ENCODE measurements around the gene POLA2.

The POLA2 gene

GRCh38 chr11:65287601-65288000, 25.8 kb downstream of the POLA2 start:
- ATAC-seq = no peak
- TF ChIP-seq CSDC2 (CRISPR knock-in tag; IDR thresholded peaks at IDR 0.05) (no peak), ZNF8 (CRISPR knock-in tag; IDR thresholded peaks at IDR 0.05) (no peak), OSR1 (CRISPR knock-in tag; IDR thresholded peaks at IDR 0.05) (no peak)
- TF ChIP-seq, protein P1, sequence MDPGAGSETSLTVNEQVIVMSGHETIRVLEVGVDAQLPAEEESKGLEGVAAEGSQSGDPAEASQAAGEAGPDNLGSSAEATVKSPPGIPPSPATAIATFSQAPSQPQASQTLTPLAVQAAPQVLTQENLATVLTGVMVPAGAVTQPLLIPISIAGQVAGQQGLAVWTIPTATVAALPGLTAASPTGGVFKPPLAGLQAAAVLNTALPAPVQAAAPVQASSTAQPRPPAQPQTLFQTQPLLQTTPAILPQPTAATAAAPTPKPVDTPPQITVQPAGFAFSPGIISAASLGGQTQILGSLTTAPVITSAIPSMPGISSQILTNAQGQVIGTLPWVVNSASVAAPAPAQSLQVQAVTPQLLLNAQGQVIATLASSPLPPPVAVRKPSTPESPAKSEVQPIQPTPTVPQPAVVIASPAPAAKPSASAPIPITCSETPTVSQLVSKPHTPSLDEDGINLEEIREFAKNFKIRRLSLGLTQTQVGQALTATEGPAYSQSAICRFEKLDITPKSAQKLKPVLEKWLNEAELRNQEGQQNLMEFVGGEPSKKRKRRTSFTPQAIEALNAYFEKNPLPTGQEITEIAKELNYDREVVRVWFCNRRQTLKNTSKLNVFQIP (CRISPR knock-in tag; IDR thresholded peaks at IDR 0.05; ENCODE audit: borderline replicate concordance, low read depth) = no peak

GRCh38 chr11:65288706-65289536, 27.2 kb downstream of the POLA2 start:
- peak; percentile 54; the same call in 1 of the 3 replicates for ATAC-seq

DNA sequence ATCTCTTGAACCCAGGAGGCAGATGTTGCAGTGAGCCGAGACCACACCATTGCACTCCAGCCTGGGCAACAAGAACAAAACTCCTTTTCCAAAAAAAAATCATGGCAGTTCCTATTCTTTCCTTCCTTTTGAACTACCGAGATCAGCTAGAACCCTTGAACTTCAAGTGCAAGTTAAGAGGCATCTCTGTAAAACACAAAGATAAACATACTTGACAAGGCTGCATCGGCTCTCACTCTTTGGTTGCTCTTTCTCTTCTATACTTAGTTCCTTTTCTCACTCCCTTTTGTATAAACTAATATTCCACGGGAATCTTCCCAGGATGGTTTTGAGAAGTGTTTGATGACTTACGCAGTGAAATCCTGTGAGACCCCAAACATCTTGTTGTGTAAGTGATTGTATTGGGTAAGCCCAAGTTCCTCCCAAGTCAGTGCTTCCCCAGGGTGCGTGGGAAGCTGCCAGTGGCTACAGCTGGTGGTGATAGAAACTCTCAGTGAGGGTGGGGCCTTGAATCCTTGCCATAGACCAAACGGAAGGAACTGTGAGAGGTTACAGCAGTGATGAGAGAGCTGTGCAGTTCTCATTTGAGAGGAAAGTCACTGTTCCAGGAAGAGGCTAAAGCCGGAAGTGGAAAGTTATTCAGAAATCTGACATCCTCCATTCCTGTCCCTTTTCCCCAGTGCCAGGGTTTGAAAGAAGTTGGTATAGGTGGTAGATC, 28.8 kb downstream of the POLA2 start:
- peak; percentile 52 for ATAC-seq
- TF ChIP-seq, protein P2, sequence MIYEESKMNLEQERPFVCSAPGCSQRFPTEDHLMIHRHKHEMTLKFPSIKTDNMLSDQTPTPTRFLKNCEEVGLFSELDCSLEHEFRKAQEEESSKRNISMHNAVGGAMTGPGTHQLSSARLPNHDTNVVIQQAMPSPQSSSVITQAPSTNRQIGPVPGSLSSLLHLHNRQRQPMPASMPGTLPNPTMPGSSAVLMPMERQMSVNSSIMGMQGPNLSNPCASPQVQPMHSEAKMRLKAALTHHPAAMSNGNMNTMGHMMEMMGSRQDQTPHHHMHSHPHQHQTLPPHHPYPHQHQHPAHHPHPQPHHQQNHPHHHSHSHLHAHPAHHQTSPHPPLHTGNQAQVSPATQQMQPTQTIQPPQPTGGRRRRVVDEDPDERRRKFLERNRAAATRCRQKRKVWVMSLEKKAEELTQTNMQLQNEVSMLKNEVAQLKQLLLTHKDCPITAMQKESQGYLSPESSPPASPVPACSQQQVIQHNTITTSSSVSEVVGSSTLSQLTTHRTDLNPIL (CRISPR knock-in tag; IDR thresholded peaks at IDR 0.05; ENCODE audit: low read depth) = no peak
- TF ChIP-seq TSHZ2 (CRISPR knock-in tag; IDR thresholded peaks at IDR 0.05) (no peak), GLIS3 (CRISPR knock-in tag; IDR thresholded peaks at IDR 0.05) (no peak), ZC3H10 (CRISPR knock-in tag; IDR thresholded peaks at IDR 0.05) (no peak), ZFP3 (CRISPR knock-in tag; IDR thresholded peaks at IDR 0.05) (no peak), ESRRG (CRISPR knock-in tag; IDR thresholded peaks at IDR 0.05) (no peak), CSDC2 (CRISPR knock-in tag; IDR thresholded peaks at IDR 0.05) (no peak), ZNF8 (CRISPR knock-in tag; IDR thresholded peaks at IDR 0.05) (no peak), ZNF565 (CRISPR knock-in tag; conservative IDR thresholded peaks at IDR 0.05; ENCODE audit: low read depth) (no peak), TOX (CRISPR knock-in tag; IDR thresholded peaks at IDR 0.05; ENCODE audit: borderline replicate concordance) (no peak), SNAI2 (CRISPR knock-in tag; IDR thresholded peaks at IDR 0.05) (no peak)
- TF ChIP-seq, protein P3, sequence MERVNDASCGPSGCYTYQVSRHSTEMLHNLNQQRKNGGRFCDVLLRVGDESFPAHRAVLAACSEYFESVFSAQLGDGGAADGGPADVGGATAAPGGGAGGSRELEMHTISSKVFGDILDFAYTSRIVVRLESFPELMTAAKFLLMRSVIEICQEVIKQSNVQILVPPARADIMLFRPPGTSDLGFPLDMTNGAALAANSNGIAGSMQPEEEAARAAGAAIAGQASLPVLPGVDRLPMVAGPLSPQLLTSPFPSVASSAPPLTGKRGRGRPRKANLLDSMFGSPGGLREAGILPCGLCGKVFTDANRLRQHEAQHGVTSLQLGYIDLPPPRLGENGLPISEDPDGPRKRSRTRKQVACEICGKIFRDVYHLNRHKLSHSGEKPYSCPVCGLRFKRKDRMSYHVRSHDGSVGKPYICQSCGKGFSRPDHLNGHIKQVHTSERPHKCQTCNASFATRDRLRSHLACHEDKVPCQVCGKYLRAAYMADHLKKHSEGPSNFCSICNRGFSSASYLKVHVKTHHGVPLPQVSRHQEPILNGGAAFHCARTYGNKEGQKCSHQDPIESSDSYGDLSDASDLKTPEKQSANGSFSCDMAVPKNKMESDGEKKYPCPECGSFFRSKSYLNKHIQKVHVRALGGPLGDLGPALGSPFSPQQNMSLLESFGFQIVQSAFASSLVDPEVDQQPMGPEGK (CRISPR knock-in tag; IDR thresholded peaks at IDR 0.05; ENCODE audit: borderline replicate concordance) = no peak
- TF ChIP-seq, protein P4, sequence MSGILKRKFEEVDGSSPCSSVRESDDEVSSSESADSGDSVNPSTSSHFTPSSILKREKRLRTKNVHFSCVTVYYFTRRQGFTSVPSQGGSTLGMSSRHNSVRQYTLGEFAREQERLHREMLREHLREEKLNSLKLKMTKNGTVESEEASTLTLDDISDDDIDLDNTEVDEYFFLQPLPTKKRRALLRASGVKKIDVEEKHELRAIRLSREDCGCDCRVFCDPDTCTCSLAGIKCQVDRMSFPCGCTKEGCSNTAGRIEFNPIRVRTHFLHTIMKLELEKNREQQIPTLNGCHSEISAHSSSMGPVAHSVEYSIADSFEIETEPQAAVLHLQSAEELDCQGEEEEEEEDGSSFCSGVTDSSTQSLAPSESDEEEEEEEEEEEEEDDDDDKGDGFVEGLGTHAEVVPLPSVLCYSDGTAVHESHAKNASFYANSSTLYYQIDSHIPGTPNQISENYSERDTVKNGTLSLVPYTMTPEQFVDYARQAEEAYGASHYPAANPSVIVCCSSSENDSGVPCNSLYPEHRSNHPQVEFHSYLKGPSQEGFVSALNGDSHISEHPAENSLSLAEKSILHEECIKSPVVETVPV (CRISPR knock-in tag; IDR thresholded peaks at IDR 0.05) = no peak

More at GRCh38 chr11:65288706-65289536, 27.2 kb downstream of the POLA2 start:
- TF ChIP-seq PPARA (CRISPR knock-in tag; IDR thresholded peaks at IDR 0.05; ENCODE audit: borderline replicate concordance) (no peak), TSHZ2 (CRISPR knock-in tag; IDR thresholded peaks at IDR 0.05) (0 out of 2 replicates have a peak, but pooled peaks have one; percentile 28), TCF4 (CRISPR knock-in tag; IDR thresholded peaks at IDR 0.05; ENCODE audit: borderline replicate concordance) (peak; percentile 92)

All from SK-N-SH treated with all-trans-retinoic acid at 6 μM for 48 hours (cell line).